Measurements from ENCODE around the gene COL17A1.

The COL17A1 gene

DNA sequence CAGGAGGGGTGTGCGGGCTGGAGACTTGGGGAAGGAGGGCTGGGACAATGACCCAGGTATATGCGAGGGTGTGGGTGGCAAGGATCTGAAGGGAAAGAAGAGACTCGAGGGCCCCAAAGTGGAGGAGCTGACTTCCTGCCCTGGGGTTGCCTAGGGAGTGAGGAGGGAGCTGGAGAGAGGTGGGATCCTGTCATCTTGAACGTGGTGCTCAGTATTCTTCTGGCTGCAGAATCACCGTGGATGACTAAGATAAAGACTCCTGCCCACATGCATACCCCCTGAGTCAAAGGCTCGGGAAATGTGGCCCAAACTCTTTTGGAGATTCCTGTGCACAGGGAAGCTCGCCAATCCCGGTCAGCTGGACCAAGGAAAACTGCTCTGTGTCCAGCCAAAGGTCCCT lies 31.2 kb downstream of the COL17A1 start:
- no peak for DNase-seq (ENCODE audit: low read depth in 2 of 2, low spot score in 1 of 2)

DNA sequence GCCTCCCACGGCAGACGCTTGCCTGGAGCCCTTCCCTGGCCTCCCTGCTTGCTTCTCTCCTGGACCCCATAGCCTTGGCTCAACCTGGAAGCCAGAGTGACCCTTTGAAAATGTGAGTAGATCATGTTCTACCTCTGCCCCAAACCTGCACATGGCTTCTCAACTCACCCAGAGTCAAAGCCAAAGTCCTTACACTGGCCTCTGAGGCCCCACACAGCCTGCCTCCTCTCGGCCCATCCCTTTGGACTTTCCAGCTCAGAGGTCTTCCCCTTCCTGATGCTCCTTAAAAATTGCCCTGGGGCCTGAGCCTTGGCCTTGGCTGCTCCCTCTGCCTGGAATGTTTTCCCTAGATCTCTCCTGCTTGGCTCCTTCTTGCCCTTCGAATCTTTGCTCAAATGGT lies 32.5 kb downstream of the COL17A1 start:
- DNase-seq (ENCODE audit: low read depth in 2 of 2, low spot score in 1 of 2): no peak

DNA sequence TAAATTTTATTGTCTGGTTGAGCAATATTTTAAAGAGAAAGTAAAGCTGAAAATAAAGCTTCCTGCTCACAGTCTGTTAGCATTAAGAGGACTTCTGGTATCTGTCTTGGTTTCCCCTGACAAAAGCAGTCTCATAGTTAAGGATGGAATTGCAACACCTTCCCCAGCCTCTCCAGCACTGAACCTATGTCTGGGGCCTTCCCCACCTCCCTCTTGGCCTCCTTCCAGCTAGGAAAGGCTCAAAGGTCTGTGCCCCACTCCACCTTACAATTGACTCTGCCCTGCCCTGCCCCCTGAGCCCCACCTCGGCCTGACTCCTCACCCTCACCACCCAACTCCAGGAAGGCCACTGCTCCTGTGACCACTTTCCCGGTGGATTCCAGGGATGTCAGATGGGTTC lies 33.2 kb downstream of the COL17A1 start:
- no peak for DNase-seq (ENCODE audit: low read depth in 2 of 2, low spot score in 1 of 2)

DNA sequence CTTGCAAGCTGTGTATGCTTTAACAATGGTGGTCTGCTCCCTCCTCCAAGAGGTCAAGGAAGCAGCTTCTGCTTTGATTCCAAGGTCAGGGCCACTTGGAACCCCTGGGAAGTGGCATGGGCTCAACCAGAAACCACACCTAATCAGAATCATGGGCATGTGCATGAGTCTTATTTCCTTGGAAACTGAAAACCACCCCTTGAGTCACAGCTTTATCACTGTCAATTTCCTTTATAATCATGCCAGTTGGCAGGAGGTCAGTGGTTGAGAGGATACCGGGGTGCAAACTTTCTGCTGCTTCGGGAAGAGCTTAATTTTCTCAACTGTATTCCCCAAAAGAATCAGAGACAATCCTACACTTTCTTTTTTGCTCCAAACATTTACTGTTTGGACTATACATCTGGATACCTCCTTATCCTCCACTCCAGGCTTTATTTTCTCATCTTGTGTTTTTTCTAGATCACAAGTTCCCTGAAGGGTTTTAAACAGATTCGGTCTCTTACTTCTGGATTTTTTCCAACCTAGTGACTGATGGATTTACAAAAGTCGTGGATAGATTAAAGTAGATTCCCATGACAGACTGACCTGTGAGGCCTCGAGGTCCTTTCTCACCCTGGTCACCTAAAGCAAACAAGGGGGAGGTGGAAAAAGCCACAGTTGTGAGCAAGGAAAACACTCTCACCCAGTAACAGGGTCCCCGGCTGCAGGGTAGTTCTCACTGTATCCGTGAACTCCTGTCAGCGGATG lies 36.0 kb downstream of the COL17A1 start:
- no peak for DNase-seq (ENCODE audit: low read depth in 2 of 2, low spot score in 1 of 2)

DNA sequence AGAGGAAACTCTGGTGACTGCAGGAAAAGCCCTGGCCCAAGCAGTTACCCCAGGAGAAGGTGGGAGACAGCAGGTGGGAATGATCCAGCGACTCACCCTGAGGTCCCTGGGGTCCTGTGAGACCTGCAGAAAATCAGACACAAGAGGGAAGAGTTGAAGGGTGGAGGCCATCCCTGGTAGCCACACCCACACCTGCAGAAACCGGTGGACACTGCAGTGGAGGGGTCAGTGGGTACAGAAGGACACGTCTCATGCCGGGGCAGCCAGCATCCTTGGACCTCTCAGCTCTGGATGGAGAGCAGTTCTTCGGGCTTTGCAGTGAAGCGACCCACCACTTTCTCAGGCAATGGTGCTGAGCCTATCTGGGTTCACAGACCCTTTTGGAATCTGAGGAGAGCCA lies 39.0 kb downstream of the COL17A1 start:
- no peak for DNase-seq (ENCODE audit: low read depth in 2 of 2, low spot score in 1 of 2)

DNA sequence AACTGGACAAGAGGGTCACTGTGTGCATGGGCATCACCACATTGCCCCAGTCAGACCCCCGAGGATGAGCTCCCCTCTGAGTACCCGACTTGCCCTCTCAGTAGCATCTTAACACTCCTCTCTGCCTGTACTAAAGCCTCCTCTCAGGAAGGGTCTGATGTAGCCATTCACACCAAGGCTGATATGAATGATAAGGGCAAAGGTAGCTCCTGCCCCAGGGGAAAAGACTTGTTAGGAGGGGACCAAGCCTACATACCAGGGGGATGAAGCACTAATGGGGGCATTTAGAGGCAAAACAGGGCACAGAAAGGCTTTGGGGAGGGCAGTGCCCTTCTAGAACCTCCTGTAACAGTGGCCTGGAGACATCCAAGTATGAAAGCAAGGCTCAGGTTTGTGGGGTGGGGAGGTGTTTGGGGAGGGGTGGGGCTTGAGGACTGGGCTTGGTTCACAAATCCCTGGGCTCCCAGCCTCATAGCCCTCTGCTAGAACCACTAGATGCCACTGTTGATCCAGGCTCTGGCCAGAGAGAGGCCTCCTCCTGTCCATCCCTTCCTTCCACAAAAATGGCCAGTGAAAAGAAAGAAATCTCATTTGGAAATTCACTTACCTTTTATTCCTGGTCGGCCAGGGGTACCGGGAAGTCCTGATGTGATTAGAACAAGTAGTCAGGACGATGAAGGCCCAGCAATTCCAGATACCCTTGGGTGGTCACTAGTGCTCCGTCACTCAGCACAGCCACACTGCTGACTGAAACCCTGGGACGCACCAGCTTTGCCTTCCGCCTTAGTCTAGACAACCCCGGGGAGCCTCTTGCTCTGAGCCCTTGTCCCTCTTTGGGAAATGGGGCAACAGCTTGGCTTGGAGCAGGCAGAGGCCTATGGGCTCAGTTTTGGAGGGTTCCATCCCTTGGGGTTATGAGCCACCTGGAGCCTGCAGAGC lies 40.3 kb downstream of the COL17A1 start:
- no peak for DNase-seq (ENCODE audit: low read depth in 2 of 2, low spot score in 1 of 2)

DNA sequence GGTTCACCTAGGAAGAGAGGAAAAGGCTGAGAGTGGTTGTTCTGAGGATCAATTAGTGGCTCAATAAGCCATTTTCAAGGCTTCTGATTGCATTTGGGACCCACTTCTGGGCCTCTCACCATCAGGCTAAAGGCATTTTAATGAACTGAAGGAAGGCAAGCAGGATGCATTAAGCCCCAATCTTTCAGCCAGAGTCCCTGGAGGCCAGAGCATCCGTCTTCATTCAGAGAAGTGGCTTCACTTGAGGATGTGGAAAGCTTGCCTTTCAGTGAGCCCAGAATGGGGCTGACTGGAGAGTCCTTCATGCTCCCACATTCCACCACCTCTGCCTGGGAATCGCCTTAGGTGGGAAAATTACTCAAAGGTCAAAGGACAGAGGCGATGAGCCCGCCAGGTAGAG lies 41.8 kb downstream of the COL17A1 start:
- no peak for DNase-seq (ENCODE audit: low read depth in 2 of 2, low spot score in 1 of 2)

DNA sequence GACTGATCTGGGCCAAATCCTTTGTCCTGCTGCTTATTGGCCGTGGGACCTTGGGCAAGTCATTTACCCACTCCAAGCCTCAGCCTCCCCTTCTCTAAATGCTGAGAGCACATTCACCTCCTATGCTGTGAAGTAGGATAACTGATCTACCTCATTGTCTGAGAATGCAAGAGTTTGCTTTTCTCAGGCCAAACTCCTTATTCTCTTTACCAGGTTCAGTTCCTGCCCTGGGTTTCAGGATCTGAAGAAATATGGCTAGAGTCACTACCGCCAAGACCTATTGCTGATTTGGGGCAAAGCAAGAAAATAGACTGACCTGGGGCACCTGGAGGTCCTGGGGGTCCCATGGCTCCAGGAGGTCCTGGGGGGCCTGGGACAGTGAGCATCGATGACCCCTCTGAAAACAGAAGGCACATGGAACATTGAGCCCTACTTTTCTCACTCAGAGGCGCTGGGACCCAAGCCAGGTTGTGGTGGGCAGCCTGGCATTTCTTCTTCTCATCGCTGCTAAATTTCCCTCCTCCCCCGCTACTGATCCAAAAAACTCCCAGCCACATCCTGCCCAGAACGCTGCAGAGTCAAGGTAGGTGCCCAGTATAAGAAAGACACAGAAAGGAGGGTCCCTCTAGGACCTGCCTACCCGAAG lies 42.4 kb downstream of the COL17A1 start:
- no peak for DNase-seq (ENCODE audit: low read depth in 2 of 2, low spot score in 1 of 2)

DNA sequence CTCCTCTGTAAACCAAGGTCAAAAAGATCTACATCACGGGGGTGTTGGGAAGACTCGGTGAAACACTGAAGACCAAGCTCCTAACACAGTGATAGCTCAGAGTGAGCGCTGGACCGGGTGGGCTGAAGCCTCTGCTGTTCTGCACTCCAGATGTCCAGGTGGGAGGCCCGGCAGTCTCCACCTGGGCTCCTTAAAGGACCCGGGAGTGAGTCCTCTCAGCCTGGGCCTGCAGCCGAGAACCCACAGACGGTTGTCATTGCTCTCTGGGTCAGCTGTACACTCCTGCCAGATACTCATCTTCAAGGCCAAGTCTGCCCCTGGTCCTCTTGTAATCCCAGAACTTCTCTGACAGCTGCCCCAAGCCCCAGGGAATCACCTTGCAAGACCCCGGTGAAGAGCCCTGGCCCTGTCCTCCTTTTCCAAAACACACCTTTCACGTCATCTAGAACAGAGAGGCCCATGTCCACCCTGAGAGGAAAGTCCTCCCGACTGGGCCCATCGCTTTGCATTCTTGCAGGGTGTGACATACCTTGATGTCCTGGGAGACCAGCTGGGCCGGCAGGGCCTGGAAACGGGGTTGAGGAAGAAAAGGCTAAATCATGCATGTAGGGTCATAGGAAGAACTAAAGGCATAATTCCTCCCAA lies 43.7 kb downstream of the COL17A1 start:
- no peak for DNase-seq (ENCODE audit: low read depth in 2 of 2, low spot score in 1 of 2)

DNA sequence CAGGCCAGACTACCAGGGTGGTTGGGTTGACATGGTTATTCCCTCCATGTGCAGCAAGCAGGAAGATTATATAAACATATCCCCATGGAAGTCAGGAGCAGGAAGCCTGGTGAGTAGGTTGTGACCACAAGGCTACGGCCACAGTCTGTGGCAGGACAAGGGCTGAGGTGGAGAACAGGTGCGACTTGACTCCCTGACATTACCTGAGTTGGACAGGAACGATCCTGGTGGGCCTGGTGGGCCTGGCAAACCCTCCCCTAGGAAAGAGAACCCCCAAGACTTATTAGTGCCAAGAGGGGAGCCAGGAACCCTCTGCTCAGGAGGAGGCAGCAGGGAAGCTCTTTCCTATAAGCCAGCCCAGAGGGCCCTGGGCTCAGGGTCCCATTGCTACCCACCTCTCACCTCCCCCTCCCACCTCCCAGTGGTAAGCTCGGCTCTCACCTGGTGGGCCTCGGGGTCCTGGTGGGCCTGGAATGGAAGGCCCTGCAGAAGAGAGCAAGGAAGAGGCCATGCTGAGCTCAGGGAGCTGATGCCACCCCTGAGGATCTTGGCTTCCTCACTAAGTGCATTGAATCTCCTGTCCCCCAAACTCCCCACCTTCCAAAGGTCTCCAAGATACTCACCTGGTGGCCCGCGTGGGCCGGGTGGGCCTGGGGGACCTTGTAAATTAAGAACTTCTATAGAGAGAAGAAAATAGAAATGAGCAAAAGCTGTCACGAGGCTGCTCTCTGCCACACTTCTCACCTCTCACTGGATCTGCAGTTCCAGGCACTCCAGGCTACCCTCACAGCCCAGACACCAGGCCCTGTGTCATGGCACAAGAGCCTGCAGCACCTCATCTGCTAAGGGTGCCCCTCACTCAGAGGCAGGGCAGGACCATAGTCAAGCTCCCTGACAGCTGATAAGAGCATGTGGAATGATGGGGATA lies 44.6 kb downstream of the COL17A1 start:
- no peak for DNase-seq (ENCODE audit: low read depth in 2 of 2, low spot score in 1 of 2)

DNA sequence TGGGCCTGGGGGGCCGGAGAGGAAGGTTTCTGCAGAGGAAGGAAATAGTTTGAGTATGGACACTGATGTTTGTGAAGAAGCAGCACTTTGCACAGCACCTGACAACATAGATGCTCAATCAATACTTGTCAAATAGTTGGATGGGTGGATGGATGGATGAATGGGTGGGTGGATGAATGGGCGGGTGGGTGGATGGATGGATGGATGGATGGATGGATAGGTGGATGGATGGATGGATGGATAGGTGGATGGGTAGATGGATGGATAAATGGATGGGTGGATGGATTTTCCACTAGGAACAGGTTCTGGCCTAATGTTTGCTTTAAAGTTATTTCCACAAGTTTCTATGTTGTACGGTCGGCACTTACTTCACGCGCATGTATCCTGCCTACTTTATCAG lies 45.3 kb downstream of the COL17A1 start:
- no peak for DNase-seq (ENCODE audit: low read depth in 2 of 2, low spot score in 1 of 2)

DNA sequence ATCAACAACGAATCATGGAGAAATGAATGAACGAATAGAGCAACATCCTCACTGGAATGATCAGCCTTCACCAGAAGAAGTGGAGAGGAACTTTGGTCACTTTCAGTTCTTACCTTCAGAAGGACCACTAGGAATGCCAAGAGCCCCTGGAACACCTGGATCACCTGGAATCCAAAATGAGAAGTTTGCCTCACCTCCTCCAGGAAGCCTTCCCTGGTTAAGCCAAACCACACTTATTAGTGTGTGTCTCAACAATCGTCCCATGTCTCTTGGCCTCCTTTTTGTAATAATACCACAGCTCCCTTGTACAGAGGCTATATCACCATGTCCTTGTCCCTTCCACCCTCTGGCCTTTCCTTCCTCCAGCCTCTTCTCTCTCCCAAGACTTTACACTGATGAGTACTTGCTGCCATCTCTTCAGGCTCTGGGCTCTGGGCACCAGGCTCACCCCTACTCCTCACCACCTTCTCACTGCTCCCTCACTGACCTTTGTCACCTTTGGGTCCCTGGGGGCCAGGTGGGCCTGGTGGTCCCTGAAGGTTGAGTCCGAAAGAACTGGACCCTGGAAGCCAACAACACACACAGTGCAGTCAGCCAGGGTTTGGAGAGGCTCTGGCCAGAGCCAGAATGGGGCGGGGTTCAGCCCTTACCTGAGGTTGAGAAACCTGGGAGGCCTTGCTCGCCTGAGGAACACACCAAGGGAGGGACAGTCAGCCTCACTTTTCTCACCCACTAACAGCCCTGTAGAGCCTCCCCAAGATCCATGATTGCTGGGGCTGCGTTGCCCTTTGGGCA lies 46.5 kb downstream of the COL17A1 start:
- no peak for DNase-seq (ENCODE audit: low read depth in 2 of 2, low spot score in 1 of 2)

DNA sequence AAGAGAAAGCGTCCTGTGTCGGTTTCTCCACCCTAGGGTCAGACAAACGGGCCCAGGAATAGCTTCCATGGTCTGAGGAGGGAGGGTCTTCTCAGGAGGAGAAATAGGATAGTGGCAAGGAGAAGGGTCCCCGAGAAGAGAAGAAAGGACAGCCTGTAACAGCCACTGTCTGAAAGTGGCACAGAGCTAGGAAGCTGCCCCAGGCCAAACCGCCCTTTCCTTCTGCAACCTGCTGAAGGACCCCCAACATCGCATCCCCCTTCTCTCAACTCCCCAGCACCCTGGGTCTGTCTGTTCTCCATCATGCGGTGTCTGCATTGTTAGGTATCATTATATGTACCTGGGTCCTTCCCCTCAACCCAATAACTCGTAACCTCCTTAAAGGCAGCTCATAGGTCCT lies 47.1 kb downstream of the COL17A1 start:
- no peak for DNase-seq (ENCODE audit: low read depth in 2 of 2, low spot score in 1 of 2)

DNA sequence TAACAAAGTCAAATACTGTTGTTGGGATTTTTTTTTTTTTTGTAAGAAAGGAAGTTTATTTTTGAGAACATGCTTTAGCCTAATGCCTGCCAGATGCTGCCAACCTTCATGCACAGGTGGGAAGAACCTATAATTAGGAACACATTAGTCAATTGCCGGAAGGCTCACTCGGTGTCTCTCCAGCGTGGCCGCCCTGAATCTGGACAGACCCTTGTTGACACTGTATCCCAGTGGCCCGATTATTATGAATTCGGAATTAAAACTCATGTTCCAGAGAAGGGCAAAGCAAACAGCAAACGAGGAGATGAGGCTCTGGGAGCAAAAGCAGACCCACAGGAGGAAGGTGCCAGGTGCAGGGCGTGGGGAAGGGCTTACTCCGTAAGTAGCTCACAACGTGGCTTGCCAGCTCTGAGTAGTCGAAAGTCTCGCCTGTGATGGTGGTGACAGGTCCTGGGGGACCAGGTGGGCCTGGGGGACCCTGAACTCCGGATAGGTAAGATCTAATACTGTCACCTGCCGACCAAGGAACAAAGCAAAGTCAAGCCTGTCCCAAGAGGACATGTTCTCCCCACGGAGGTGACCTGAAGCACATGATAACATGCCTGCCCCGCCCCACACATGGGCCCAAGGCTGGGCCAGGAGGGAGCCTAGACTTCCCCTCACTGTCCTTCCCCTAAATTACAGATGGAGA lies 48.3 kb downstream of the COL17A1 start:
- DNase-seq (ENCODE audit: low read depth in 2 of 2, low spot score in 1 of 2): no peak

DNA sequence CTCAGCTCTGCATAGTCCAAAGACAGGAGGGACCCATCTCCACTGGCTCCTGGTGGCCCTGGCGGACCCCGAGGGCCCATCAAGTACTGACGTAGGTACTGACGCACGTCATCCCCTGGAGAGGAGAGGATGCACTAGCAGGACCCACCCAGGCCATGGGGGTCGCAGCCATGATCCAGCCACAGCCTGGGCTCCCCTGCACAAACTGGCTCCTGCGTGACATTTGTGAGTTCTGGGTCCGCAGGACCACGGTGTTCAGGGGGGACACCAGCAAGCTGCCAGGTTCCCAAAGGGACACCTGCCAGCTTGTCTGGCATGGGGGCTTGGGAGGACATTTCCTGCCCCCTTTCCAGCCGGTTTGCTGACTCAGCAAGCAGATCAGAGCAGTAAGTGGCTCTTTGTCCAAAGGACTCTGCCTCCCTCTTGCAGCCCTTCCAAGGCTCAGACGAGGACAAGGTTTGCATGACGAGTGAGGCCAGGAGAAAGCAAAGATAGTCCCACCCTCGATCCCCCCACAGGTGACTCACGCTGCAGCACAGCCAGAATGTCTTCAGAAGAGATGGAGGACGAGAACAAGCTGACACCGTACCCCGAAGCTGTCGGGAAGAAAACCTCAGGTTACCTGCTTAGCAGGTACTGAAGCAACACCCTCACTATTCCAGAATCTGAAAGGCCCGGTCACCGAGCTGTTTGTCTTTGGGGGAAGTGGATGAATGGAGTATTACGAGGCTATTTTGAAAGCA lies 49.0 kb downstream of the COL17A1 start:
- DNase-seq (ENCODE audit: low read depth in 2 of 2, low spot score in 1 of 2): no peak

DNA sequence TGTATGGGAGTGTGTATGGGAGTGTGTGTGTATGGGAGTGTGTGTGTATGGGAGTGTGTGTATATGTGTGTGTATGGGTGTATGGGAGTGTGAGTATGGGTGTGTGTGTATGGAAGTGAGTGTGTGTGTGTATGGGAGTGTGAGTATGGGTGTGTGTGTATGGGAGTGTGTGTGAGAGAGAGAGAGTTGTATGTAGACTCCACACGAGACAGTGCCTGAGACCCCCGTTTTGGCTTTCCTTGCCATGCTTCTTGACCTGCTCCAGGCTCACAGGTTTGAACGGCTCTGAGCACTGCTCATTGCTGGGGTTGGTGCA lies 49.7 kb downstream of the COL17A1 start:
- DNase-seq (ENCODE audit: low read depth in 2 of 2, low spot score in 1 of 2): no peak

DNA sequence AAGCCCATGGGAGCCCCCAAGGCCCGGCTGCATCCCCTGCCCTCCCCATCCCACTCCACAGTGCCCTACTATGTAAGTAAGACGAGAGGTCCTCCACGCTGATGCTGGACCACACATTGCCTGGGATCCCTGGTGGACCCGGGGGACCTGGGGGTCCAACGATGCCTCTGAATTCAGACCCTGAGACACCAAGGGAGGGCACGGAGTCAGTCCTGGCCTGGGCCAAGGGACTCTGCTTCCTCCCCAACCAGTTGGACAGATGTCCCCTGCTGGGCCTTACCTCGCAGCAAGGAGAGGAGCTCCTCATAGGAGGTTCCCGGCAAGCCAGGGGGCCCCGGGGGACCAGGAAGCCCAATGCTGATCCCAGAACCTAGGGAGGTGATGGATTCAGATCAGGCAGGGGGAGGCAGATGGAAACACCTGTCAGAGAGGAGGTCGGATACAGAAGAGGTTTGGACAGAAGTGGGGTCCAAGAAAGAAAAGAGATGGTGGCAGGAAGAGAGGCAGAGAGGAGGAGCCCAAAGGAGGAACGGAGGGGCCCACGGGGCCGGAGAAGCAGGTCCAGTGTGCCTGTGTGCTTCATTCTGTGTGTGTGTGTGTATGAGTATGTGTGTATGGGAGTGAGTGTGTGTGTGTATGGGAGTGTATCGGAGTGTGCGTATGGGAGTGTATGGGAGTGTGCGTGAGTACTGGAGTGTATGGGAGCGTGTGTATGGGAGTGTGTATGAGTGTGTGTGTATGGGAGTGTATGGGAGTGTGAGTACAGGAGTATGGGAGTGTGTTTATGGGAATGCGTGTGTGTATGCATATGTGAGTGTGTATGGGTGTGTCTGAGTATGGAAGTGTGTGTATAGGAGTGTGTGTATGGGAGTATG lies 50.2 kb downstream of the COL17A1 start:
- no peak for DNase-seq (ENCODE audit: low read depth in 2 of 2, low spot score in 1 of 2)
